ENCODE results near the gene PSMA5.
"Not testable (repeated sequence)": the region's sequence is repeated elsewhere in the genome, so short reads cannot be mapped to it uniquely, and the experiment has no call there.

Gene PSMA5

GRCh38 chr1:109391626-109392025 is 34.6 kb downstream of the PSMA5 start:
- DNase-seq: peak; percentile 46

DNA sequence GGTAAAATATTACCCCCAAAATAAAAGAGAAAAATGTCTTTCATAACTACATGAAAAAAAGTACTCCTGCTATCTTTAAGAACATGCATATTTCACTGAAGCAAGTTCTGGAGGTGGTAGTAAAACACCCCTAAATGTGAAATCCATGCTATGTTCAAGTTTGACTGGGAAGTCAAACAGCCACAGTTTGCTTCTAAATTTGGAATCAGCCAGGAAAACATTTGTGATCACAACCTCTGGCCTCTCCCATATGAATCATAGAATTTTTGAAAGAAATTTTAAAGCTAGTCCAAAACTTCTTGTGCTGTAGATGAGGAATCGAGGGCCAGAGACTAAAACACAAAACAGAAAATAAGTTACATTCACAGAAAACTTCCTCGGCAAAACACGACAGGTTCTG is 35.1 kb downstream of the PSMA5 start:
- DNase-seq: peak; percentile 54

GRCh38 chr1:109389638-109390341 is 36.5 kb downstream of the PSMA5 start:
- DNase-seq: no peak

GRCh38 chr1:109388884-109389637 is 37.2 kb downstream of the PSMA5 start:
- no peak for DNase-seq

DNA sequence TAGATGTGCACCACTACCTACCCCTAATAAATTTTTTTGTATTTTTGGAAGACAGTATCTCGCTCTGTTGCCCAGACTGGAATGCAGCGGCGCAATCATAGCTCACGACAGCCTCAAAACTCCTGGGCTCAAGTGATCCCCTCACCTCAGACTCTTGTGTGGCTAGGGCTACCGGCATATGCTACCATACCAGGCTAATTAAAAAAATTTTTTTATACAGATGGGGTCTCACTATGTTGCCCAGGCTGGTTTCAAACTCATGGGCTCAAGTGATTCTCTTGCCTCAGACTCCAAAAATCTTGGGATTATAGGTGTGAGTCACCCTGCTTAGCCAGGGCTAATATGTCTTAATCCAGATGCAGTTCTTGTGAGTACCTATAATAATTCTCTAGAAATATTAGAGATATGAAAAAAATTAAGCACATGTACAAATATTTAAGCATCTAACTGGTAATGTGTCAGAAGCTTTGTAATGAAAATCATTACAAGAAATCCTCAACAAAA is 38.0 kb downstream of the PSMA5 start:
- no peak for DNase-seq

DNA sequence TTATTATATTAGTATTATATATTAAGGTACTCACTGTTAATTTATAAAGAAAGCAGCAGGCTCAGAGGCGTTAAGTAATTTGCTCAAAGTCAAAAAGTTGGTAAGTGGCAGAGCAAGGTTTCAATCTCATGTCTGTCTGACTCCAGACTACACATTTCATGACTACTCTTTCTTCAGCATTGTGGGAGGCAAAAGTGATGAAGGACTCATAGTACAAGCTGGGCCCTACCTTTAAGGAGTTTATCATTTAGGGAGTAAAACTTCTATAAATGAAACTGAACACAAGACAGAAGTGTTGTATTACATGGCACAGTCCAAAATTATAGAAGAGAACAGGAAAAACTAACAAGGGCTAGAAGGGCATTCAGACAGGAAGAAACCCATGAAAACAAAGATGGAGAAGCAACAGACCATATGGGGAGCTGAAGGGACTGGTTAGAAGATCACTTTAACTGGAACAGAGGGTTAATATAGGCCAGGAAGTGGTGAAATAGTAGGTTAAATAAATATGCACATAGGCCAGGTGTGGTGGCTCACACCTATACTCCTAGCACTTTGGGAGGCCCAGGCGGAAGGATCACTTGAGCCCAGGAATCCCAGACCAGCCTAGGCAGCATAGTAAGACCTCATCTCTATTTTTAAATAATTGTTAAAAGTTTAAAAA is 40.1 kb downstream of the PSMA5 start:
- no peak for DNase-seq

DNA sequence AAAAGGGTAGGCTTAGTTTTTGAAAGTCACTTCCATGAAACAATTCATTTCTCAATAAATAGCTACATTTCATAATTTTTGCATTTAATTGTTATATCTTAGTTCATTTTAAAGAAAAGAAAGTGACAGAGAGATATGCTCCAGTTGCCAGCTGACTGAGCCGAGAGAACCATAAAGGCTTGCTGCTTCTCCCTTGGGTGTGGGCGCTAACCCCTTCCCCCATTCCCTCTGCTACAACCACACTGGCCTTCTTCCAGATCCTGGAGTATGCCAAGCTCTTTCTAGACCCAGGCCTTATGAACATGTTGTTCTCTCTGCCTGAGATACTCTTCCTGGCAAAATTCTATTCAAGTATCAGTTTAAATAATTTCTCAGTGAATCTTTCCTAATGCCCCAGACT is 40.8 kb downstream of the PSMA5 start:
- peak; percentile 49 for DNase-seq

DNA sequence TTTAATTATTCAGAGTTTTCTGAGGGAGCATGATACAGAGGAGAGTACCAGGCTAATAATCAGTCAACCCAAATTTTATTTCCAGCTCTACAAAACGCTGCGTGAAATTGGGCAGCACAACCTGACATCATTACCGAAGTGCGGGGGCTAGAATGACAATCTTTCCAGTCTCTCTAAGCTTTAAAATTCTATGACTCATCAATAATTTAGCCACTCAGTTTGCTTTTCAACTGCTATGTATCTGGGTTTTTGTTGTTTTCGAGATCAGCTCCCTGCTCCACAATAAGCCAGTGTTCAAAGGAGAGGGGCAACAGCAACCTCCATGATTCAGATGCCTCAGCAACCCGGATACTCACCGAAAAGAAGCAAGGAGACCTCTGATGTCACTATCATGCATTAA is 42.4 kb downstream of the PSMA5 start:
- DNase-seq: peak; percentile 16

GRCh38 chr1:109383087-109383779 is 43.0 kb downstream of the PSMA5 start:
- no peak for DNase-seq

DNA sequence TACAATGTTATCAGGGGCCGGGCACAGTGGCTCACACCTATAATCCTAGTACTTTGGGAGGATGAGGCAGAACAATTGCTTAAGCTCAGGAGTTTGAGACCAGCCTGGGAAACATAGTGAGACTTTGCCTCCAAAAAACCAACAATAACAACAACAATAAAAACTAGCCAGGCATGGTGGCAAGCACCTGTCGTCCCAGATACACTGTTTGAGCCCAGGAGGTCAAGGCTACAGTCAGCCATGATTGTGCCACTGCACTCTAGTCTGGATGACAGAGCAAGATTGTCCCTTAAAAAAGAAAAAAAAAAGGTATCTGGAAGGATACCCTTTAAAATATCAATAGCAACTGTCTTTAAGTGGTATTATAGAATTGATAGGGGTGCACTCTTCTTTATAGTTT is 44.7 kb downstream of the PSMA5 start:
- no peak for DNase-seq

- no peak for DNase-seq
Observed at GRCh38 chr1:109379907-109380306, 46.3 kb downstream of the PSMA5 start.

DNA sequence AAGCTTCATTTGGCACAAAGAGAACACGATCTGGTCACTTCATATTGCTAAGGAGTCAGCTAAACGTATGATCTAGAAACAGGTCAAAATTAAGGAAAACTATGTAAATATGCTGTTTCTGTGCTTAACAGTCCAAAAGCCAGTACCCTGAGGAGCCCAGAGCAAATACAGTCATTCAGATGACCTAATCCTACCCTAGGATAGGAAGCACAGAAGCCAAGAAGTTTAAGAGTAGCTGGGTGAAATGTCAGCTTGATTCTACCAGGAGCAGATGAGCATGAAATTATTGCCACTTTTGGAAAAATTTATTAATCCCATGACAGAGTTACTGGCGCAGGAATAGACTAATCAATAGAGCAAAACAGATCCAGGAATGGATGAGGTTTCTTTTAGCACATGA is 46.8 kb downstream of the PSMA5 start:
- DNase-seq: no peak

DNA sequence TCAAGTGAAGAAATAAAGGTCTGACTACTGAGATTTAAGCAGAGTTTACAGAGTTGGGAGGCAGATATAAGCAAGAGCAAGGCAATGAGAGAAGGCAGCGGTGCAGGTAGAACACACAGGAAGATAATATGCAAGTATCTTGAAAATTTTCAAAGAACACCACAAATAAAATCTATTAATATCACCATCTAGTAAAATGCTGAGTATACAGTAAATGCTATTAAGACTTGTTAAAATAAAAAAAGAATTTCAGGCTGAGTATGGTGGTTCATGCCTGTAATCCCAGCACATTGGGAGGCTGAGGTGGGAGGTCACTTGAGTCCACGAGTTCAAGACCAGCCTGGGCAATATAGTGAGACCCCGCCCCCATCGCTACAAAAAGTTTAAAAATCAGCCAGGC is 48.5 kb downstream of the PSMA5 start:
- no peak for DNase-seq

- not testable (repeated sequence) for DNase-seq
Observed at GRCh38 chr1:109373696-109374095, 52.6 kb downstream of the PSMA5 start.

GRCh38 chr1:109373126-109373525 is 53.1 kb downstream of the PSMA5 start:
- DNase-seq: no peak

DNA sequence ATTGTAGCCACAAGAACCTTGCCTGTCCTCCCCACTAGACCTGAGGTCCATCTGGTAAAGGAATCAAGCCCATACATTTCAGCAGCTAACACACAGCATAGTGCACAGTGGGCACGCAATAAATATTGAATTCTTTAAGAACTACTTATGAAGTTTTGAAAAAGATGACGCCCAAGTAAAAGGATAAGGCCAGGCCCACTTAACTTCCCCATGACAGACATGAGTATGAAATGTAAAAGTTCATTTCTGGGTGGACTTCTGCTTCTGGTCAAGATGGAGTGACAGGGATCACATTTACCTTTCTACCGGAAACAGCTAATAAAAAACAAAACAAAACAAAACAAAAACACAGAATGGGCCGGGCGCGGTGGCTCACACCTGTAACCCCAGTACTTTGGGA is 54.0 kb downstream of the PSMA5 start:
- DNase-seq: no peak

GRCh38 chr1:109371341-109371739 is 54.9 kb downstream of the PSMA5 start:
- peak; percentile 44 for DNase-seq

DNA sequence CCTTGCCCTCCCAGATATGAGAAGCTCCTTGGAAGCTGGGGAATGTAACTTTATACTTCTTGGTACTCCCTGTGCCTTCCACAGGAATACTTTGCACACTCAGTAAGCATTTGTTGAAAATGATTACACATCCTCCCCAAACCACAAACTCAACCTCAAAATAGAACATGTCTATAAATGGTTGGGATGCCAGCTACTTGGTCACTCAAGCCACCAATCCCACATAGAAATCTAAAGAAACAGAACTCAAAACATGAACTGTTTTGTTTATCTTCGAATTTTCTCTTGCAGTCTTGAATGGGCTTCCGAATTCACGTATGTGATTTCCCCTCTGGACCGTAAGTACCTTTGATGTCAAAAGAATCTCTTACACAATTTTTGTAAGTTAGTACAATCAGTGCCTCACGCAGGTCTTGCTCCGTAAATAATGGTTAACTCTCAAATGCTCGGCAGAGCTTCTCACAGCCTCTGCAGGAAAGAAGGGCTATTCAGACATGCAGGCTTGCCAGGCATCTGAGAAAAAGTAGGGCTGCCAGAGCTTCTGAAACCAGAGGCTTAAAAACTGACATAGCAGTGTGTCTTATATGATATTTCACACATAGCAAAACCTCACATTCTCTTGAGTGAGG is 55.4 kb downstream of the PSMA5 start:
- peak; percentile 41 for DNase-seq

DNA sequence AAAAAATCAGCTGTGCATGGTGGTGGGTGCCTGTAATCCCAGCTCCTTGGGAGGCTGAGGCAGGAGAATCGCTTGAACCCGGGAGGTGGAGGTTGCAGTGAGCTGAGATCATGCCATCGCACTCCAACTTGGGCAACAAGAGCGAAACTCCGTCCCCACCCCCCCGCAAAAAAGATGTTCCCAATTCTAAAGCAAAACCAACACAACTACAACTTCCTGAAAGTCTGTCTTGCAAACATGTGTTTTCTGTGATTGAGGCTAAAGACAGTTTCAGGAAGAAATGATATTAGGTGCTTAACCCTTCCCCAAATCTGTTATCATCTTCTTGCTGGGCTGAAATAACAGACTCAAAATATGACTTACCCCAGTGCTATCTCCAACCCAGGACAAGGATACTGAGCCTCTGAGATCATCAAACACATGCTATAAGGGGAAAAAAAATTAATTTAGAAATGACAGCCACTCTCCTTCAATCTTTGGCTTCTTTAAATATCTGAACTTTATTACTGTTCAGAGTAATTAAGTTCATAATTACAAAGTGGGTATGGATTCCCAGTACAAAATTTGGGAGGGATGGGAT is 57.0 kb downstream of the PSMA5 start:
- DNase-seq: peak; percentile 16

DNA sequence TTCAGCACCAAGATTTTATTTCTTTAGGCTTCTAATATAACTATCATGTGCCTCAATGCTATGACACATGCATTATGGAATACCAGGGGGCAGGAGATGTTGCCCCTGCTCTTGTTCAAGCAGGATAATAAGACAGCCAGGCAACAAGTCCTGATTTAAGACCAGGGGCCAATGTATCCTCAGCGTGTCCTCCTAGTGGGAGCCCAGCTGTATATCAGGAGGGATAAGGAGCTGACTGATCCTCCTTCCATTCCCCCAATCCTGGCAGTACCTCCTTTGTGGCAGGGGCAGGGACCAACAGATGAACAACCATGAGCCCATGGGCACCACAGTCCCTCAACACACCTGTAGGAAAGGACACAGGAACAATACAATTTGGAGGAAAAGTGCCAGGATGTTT is 57.8 kb downstream of the PSMA5 start:
- no peak for DNase-seq

GRCh38 chr1:109367626-109368025 is 58.6 kb downstream of the PSMA5 start:
- DNase-seq: no peak

DNA sequence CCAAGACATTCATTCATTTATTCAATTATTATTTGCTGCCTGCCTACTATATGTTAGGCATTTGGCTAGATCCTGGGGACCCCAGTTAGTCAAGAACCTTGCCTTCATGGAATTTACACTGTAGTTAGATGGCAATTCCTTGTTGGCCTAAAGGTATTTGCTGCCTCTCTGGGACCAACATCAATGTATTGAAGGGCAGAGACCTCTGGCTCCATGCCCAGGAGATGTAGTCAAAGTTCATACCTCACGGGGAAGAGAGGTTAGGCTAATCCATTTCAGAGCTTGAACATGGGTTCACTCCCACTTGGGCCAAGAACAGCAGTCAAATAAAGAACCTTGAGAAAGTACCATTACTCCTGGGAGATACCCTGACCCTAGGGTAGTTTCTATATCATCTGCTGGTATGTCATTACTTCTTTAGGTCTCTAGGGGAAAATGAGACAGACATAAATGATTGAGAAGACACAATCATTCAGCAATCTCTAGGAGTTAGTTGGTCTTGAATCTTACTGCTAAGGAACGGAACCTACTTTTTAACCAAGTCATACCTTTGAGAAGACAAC is 60.5 kb downstream of the PSMA5 start:
- DNase-seq: no peak
